ENCODE data around the gene ARHGAP18.

Gene ARHGAP18

GRCh38 chr6:129667621-129668020 lies 42.4 kb downstream of the ARHGAP18 start:
- no peaks in the 10 kb centered on the region for H3K9me3 Mint-ChIP-seq
- H3K36me3 Mint-ChIP-seq (ENCODE audit: insufficient read depth) = peaks cover 3% of the 10 kb centered on the region
- DNase-seq (ENCODE audit: low spot score in 2 of 2) = no peak

DNA sequence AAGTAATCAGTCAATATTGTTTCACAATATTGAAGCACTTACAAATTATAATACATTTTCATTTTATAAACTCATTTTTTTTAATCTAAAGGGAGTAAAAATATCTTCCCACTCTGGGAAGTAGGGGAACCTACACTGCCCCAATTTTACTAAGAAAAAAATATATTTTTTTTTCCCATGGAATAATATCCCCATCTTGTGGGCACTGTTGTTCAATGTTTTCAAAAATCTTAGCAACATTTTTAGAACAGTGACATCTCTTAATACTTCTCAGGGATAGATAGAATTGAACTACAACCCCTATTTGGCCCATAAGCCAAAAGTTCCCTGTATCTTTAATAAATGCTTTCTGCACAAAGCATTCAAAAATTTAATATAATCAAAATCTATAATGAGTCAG lies 42.9 kb downstream of the ARHGAP18 start:
- peaks cover under 1% of the 10 kb centered on the region for H3K36me3 Mint-ChIP-seq (ENCODE audit: insufficient read depth)
- ATAC-seq (replicated peaks; ENCODE audit: extremely low read depth, poor library complexity, severe bottlenecking) = no peak
- no peak for DNase-seq (ENCODE audit: low spot score in 2 of 2)
- H3K27me3 Mint-ChIP-seq = no peaks in the 10 kb centered on the region
- H3K4me1 Mint-ChIP-seq = peaks cover 45% of the 10 kb centered on the region
- no peak overlapping the region for H3K27ac Mint-ChIP-seq (ENCODE audit: low read depth)
- H3K4me3 Mint-ChIP-seq = no peak overlapping the region
- no peaks in the 10 kb centered on the region for H3K9me3 Mint-ChIP-seq

More at GRCh38 chr6:129667621-129668020, 42.4 kb downstream of the ARHGAP18 start:
- no peaks in the 10 kb centered on the region for H3K27me3 Mint-ChIP-seq
- ATAC-seq (replicated peaks; ENCODE audit: extremely low read depth, poor library complexity, severe bottlenecking) = no peak
- H3K4me3 Mint-ChIP-seq = no peak overlapping the region
- H3K4me1 Mint-ChIP-seq = peaks cover 45% of the 10 kb centered on the region
- no peak overlapping the region for H3K27ac Mint-ChIP-seq (ENCODE audit: low read depth)

DNA sequence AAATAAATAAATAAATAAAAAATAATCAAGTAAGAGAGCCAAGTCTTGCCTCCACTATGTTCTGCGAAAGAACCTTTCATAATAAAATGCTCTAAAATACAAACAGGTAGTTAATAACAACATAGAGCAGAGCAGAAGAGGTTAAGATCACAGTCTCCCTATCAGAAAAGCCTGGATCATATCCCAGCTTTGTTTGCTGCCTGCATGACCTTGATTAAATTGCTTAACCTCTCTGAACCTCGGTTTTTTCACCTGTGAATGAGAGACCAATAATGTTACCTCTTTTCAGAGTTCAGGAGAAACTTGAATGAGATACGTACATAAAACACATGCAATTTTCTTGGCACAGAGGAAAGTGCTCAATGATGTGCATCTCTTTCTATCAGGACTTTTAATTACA lies 44.4 kb downstream of the ARHGAP18 start:
- H3K9me3 Mint-ChIP-seq = no peaks in the 10 kb centered on the region
- H3K4me3 Mint-ChIP-seq = no peak overlapping the region
- peaks cover 50% of the 10 kb centered on the region for H3K4me1 Mint-ChIP-seq
- DNase-seq (ENCODE audit: low spot score in 2 of 2) (no peak), ATAC-seq (replicated peaks; ENCODE audit: extremely low read depth, poor library complexity, severe bottlenecking) (no peak)
- no peak overlapping the region for H3K27ac Mint-ChIP-seq (ENCODE audit: low read depth)
- no peaks in the 10 kb centered on the region for H3K36me3 Mint-ChIP-seq (ENCODE audit: insufficient read depth)
- no peaks in the 10 kb centered on the region for H3K27me3 Mint-ChIP-seq

GRCh38 chr6:129663531-129663930 lies 46.4 kb downstream of the ARHGAP18 start:
- no peaks in the 10 kb centered on the region for H3K27me3 Mint-ChIP-seq
- ATAC-seq (replicated peaks; ENCODE audit: extremely low read depth, poor library complexity, severe bottlenecking) = no peak
- no peaks in the 10 kb centered on the region for H3K9me3 Mint-ChIP-seq
- peaks cover 62% of the 10 kb centered on the region for H3K4me1 Mint-ChIP-seq
- no peak overlapping the region for H3K27ac Mint-ChIP-seq (ENCODE audit: low read depth)
- no peak for DNase-seq (ENCODE audit: low spot score in 2 of 2)
- no peak overlapping the region for H3K4me3 Mint-ChIP-seq
- H3K36me3 Mint-ChIP-seq (ENCODE audit: insufficient read depth) = no peaks in the 10 kb centered on the region

GRCh38 chr6:129662980-129663431 lies 47.0 kb downstream of the ARHGAP18 start:
- no peaks in the 10 kb centered on the region for H3K27me3 Mint-ChIP-seq
- no peak for DNase-seq (ENCODE audit: low spot score in 2 of 2)
- H3K4me3 Mint-ChIP-seq = no peak overlapping the region
- ATAC-seq (replicated peaks; ENCODE audit: extremely low read depth, poor library complexity, severe bottlenecking) = no peak
- H3K9me3 Mint-ChIP-seq = no peaks in the 10 kb centered on the region
- H3K4me1 Mint-ChIP-seq = peaks cover 57% of the 10 kb centered on the region
- H3K36me3 Mint-ChIP-seq (ENCODE audit: insufficient read depth) = no peaks in the 10 kb centered on the region
- no peak overlapping the region for H3K27ac Mint-ChIP-seq (ENCODE audit: low read depth)

DNA sequence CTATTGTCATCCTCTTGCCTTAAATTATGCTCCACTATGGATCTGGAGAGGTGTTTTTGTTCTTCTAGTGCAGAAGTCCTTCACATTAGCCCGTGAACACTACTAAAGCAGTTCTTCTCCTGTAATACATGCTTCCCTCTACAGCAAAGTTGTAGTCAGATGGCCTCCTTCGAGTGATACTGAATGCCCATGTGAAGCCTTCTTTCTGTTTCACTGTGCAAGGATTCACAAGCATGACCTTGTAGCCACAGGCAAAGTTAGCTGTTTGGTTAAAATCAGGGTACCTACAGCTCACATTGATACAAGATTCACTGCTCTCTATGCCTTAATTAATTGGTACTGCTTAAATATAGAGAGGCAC lies 47.6 kb downstream of the ARHGAP18 start:
- Mint-ChIP-seq H3K4me1 (peaks cover 50% of the 10 kb centered on the region), H3K27ac (ENCODE audit: low read depth) (no peak overlapping the region), H3K36me3 (ENCODE audit: insufficient read depth) (no peaks in the 10 kb centered on the region), H3K9me3 (no peaks in the 10 kb centered on the region), H3K4me3 (no peak overlapping the region), H3K27me3 (no peaks in the 10 kb centered on the region)
- ATAC-seq (replicated peaks; ENCODE audit: extremely low read depth, poor library complexity, severe bottlenecking) (no peak), DNase-seq (ENCODE audit: low spot score in 2 of 2) (no peak)

DNA sequence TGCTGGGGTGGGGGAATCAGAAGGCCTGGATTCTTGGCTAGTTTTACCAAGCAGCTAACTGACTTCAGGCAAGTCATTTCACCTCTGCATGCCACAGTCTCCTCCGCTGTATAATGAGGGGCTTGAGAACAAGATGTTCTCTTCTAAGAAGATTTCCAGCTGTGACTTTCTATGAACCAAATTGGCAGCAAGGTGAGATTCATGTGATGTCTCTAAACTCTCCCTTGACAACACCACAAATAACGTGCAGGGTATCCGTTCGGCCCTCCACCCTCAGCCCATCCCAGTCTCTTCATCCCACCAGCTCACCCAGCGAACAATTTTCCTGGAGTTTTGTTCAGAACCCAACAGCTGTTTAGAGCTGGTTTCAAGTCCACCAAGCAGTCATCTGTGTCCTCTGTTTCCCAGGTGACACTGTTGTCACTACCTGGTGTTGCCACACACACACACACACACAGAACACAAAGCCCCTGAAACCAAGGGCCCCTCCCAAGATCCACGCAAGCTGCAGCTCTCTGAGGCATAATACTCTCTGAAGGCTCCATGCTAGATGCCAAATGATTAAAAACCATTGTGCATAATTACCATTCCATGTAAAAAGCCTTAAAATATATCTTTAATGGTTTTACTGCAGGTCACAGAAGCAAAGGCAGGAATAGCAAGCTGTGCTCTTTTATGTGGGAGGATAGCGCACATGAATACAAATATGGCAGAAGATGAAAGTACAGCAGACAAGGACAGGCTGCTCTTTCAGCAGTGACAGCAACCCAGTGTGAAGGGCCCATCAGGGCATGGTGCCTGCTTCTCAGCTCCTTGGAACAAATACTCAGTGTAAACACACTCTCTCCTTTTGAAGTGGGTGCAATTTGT lies 48.2 kb downstream of the ARHGAP18 start:
- H3K36me3 Mint-ChIP-seq (ENCODE audit: insufficient read depth) = no peaks in the 10 kb centered on the region
- no peaks in the 10 kb centered on the region for H3K9me3 Mint-ChIP-seq
- no peak for ATAC-seq (replicated peaks; ENCODE audit: extremely low read depth, poor library complexity, severe bottlenecking)
- no peak for DNase-seq (ENCODE audit: low spot score in 2 of 2)
- no peak overlapping the region for H3K27ac Mint-ChIP-seq (ENCODE audit: low read depth)
- no peak overlapping the region for H3K4me3 Mint-ChIP-seq
- no peaks in the 10 kb centered on the region for H3K27me3 Mint-ChIP-seq
- H3K4me1 Mint-ChIP-seq = peaks cover 50% of the 10 kb centered on the region

DNA sequence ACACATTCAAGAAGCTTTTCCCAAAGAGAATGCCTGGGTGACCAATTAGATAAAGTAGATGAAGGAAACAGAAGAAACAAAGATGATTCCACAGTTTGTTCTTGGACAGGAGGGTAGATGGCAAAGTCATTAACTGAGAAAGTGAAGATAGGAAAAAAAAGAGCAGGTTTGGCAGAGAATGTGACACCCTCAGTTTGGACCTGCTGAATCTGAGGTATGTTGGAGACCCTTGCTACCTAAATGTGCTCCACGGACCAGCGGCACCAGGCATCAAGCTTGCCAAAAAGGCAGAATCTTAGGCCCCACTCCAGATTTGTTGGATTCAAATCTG lies 49.7 kb downstream of the ARHGAP18 start:
- no peaks in the 10 kb centered on the region for H3K9me3 Mint-ChIP-seq
- H3K4me1 Mint-ChIP-seq = peaks cover 43% of the 10 kb centered on the region
- H3K4me3 Mint-ChIP-seq = no peak overlapping the region
- H3K36me3 Mint-ChIP-seq (ENCODE audit: insufficient read depth) = no peaks in the 10 kb centered on the region
- no peak overlapping the region for H3K27ac Mint-ChIP-seq (ENCODE audit: low read depth)
- H3K27me3 Mint-ChIP-seq = no peaks in the 10 kb centered on the region
- ATAC-seq (replicated peaks; ENCODE audit: extremely low read depth, poor library complexity, severe bottlenecking) = no peak
- DNase-seq (ENCODE audit: low spot score in 2 of 2) = no peak

DNA sequence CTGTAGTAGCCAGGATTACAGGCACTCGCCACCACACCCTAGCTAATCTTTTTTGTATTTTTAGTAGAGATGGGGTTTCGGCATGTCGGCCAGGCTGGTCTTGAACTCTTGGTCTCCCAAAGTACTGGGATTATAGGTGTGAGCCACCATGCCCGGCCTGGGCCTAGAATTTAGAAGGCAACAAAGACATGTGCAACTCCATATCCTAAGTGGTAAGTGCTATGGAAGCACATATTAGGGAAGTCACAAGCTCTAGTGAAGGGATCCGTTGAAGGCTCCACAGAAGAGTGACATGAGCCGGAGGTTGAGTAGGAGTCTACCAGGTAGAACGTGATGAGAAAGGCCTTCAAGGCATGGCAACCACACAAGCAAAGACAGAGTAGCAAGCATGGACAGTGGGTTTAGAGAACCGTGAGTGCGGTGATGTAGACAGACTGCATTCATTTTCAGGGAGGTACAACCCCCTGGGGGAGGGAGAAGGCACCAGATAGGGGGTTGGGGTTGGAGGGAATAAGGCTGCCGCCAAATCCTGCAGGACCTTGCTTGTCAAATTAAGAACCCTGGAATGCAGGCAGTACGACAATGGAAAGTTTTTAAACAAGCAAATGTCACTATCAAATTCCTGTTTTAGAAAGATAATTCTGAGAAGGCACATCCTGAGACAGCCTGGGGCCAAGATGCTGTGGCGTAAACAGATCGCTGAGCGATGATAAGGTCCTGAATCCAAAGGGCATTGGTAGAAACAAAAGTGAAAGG lies 50.2 kb downstream of the ARHGAP18 start:
- Mint-ChIP-seq H3K27ac (ENCODE audit: low read depth) (no peak overlapping the region), H3K4me3 (no peak overlapping the region), H3K36me3 (ENCODE audit: insufficient read depth) (peaks cover under 1% of the 10 kb centered on the region), H3K27me3 (no peaks in the 10 kb centered on the region), H3K9me3 (no peaks in the 10 kb centered on the region), H3K4me1 (peaks cover 44% of the 10 kb centered on the region)
- ATAC-seq (replicated peaks; ENCODE audit: extremely low read depth, poor library complexity, severe bottlenecking) = no peak
- DNase-seq (ENCODE audit: low spot score in 2 of 2) = no peak

GRCh38 chr6:129659167-129659566 lies 50.8 kb downstream of the ARHGAP18 start:
- Mint-ChIP-seq H3K27ac (ENCODE audit: low read depth) (no peak overlapping the region), H3K4me3 (no peak overlapping the region), H3K4me1 (peaks cover 42% of the 10 kb centered on the region), H3K36me3 (ENCODE audit: insufficient read depth) (peaks cover 2% of the 10 kb centered on the region), H3K27me3 (no peaks in the 10 kb centered on the region), H3K9me3 (no peaks in the 10 kb centered on the region)
- no peak for DNase-seq (ENCODE audit: low spot score in 2 of 2)
- no peak for ATAC-seq (replicated peaks; ENCODE audit: extremely low read depth, poor library complexity, severe bottlenecking)

- Mint-ChIP-seq H3K27me3 (no peaks in the 10 kb centered on the region), H3K4me1 (peaks cover 31% of the 10 kb centered on the region), H3K9me3 (no peaks in the 10 kb centered on the region), H3K27ac (ENCODE audit: low read depth) (no peak overlapping the region), H3K4me3 (no peak overlapping the region), H3K36me3 (ENCODE audit: insufficient read depth) (peaks cover 3% of the 10 kb centered on the region)
- ATAC-seq (replicated peaks; ENCODE audit: extremely low read depth, poor library complexity, severe bottlenecking) (no peak), DNase-seq (ENCODE audit: low spot score in 2 of 2) (no peak)
These were observed 52.5 kb downstream of the ARHGAP18 start for GRCh38 chr6:129657483-129657882.

GRCh38 chr6:129655334-129655733 lies 54.6 kb downstream of the ARHGAP18 start:
- ATAC-seq (replicated peaks; ENCODE audit: extremely low read depth, poor library complexity, severe bottlenecking) = no peak

GRCh38 chr6:129653746-129654145 lies 56.2 kb downstream of the ARHGAP18 start:
- ATAC-seq (replicated peaks; ENCODE audit: extremely low read depth, poor library complexity, severe bottlenecking) = no peak
- Mint-ChIP-seq H3K4me1 (peaks cover 10% of the 10 kb centered on the region), H3K27me3 (no peaks in the 10 kb centered on the region), H3K27ac (ENCODE audit: low read depth) (no peak overlapping the region), H3K9me3 (no peaks in the 10 kb centered on the region), H3K36me3 (ENCODE audit: insufficient read depth) (peaks cover 5% of the 10 kb centered on the region), H3K4me3 (no peak overlapping the region)
- DNase-seq (ENCODE audit: low spot score in 2 of 2) = no peak

More at GRCh38 chr6:129655334-129655733, 54.6 kb downstream of the ARHGAP18 start:
- no peak overlapping the region for H3K27ac Mint-ChIP-seq (ENCODE audit: low read depth)
- no peak for DNase-seq (ENCODE audit: low spot score in 2 of 2)
- peaks cover 19% of the 10 kb centered on the region for H3K4me1 Mint-ChIP-seq
- H3K27me3 Mint-ChIP-seq = no peaks in the 10 kb centered on the region
- H3K36me3 Mint-ChIP-seq (ENCODE audit: insufficient read depth) = peaks cover 3% of the 10 kb centered on the region
- no peaks in the 10 kb centered on the region for H3K9me3 Mint-ChIP-seq
- H3K4me3 Mint-ChIP-seq = no peak overlapping the region

Data from central memory CD8-positive, alpha-beta T cell (primary cell).